ENCODE measurements around the gene NXPE3. TPM values are rescaled to one million over a fixed set of nuclear protein-coding genes. Genes with fewer than 3 reads are reported as not detected.
A peak's percentile ranks its signal among the peaks of the same experiment; 100 is the strongest.

The NXPE3 gene
- total and polyA plus RNA-seq, 7 donors, result 0.92 to 15.8 (median 11.5) TPM

GRCh38 chr3:101791778-101792177, 12.8 kb downstream of the NXPE3 start:
- H3K4me1 ChIP-seq, result no peaks in the 10 kb centered on the region

GRCh38 chr3:101796077-101796680, 17.2 kb downstream of the NXPE3 start:
- TF ChIP-seq POLR2A (IDR thresholded peaks at IDR 0.05) (no peak), POLR2AphosphoS5 (IDR thresholded peaks at IDR 0.05) (no peak), EP300 (IDR thresholded peaks at IDR 0.05) (no peak), CTCF (IDR thresholded peaks at IDR 0.05) (no peak)
- Histone ChIP-seq H3K4me1 (no peaks in the 10 kb centered on the region), H3K9me3 (peaks cover 0 to 4% (median 0%) of the 10 kb centered on the region in 4 donors), H3K36me3 (peaks cover 0 to 42% (median 2%) of the 10 kb centered on the region in 4 donors), H3K4me3 (no peak overlapping the region), H3K27ac (no peak overlapping the region), H3K27me3 (no peaks in the 10 kb centered on the region)
- DNase-seq, result no peak
- intact Hi-C loops (cut with DNase I), result no loop called here
- WGBS, 2 donors, result 94 to 95% methylated on average over 3 of the region's 3 CpGs

More at GRCh38 chr3:101791778-101792177, 12.8 kb downstream of the NXPE3 start:
- intact Hi-C loops (cut with DNase I), result no loop called here
- no peak overlapping the region for H3K27ac ChIP-seq
- TF ChIP-seq EP300 (IDR thresholded peaks at IDR 0.05) (no peak), POLR2AphosphoS5 (IDR thresholded peaks at IDR 0.05) (no peak)
- WGBS, 2 donors, result 74 to 91% methylated on average over 4 of the region's 4 CpGs
- H3K4me3 ChIP-seq, result no peak overlapping the region
- H3K27me3 ChIP-seq, result no peaks in the 10 kb centered on the region
- peaks cover 0 to 59% (median 17%) of the 10 kb centered on the region in 4 donors for H3K36me3 ChIP-seq
- no peak for DNase-seq
- peaks cover 0 to 4% (median 0%) of the 10 kb centered on the region in 4 donors for H3K9me3 ChIP-seq

- WGBS, 2 donors, result 93 to 94% methylated on average over 4 of the region's 4 CpGs
- peaks cover 0 to 4% (median 0%) of the 10 kb centered on the region in 4 donors for H3K4me1 ChIP-seq
- H3K27ac ChIP-seq, result no peak overlapping the region
- no peaks in the 10 kb centered on the region for H3K9me3 ChIP-seq
- no peak for DNase-seq
- H3K4me3 ChIP-seq, result no peak overlapping the region
- TF ChIP-seq EP300 (IDR thresholded peaks at IDR 0.05), result no peak
- no peak for TF ChIP-seq POLR2AphosphoS5 (IDR thresholded peaks at IDR 0.05)
- TF ChIP-seq POLR2A (IDR thresholded peaks at IDR 0.05), result no peak
- no peak for TF ChIP-seq CTCF (IDR thresholded peaks at IDR 0.05)
- intact Hi-C loops (cut with DNase I), result no loop called here
- peaks cover 0 to 34% (median 5%) of the 10 kb centered on the region in 4 donors for H3K36me3 ChIP-seq
- H3K27me3 ChIP-seq, result no peaks in the 10 kb centered on the region
Measured at GRCh38 chr3:101801174-101801573, 22.2 kb downstream of the NXPE3 start.

- H3K36me3 ChIP-seq, result peaks cover 0 to 30% (median 5%) of the 10 kb centered on the region in 4 donors
- H3K4me1 ChIP-seq, result peaks cover 0 to 4% (median 0%) of the 10 kb centered on the region in 4 donors
- H3K4me3 ChIP-seq, result no peak overlapping the region
- no peaks in the 10 kb centered on the region for H3K27me3 ChIP-seq
- no peaks in the 10 kb centered on the region for H3K9me3 ChIP-seq
- TF ChIP-seq EP300 (IDR thresholded peaks at IDR 0.05) (no peak), POLR2A (IDR thresholded peaks at IDR 0.05) (no peak), CTCF (IDR thresholded peaks at IDR 0.05) (no peak), POLR2AphosphoS5 (IDR thresholded peaks at IDR 0.05) (no peak)
- WGBS, 2 donors, result 44 to 82% methylated on average over 2 of the region's 2 CpGs
- H3K27ac ChIP-seq, result no peak overlapping the region
- no peak for DNase-seq
- intact Hi-C loops (cut with DNase I), result no loop called here
Measured at GRCh38 chr3:101802179-101802578, 23.2 kb downstream of the NXPE3 start.

GRCh38 chr3:101803173-101803782, 24.3 kb downstream of the NXPE3 start:
- no peak overlapping the region for H3K4me3 ChIP-seq
- H3K27me3 ChIP-seq, result no peaks in the 10 kb centered on the region
- H3K36me3 ChIP-seq, result peaks cover 0 to 30% (median 5%) of the 10 kb centered on the region in 4 donors
- peak; percentile 71 to 90 (median 73) for TF ChIP-seq CTCF (IDR thresholded peaks at IDR 0.05)
- TF ChIP-seq POLR2A (IDR thresholded peaks at IDR 0.05), result no peak
- H3K27ac ChIP-seq, result no peak overlapping the region
- peak; percentile 67 for DNase-seq
- intact Hi-C loops (cut with DNase I), result no loop called here
- peaks cover 0 to 4% (median 0%) of the 10 kb centered on the region in 4 donors for H3K4me1 ChIP-seq
- 68 to 79% methylated on average over 9 of the region's 9 CpGs for WGBS, 2 donors
- no peaks in the 10 kb centered on the region for H3K9me3 ChIP-seq

Data from sigmoid colon (tissue), 7 donors.